Measurements from ENCODE around the gene ACTL6A.

GRCh38 chr3:179526482-179526881 is 36.2 kb upstream of the ACTL6A start:
- TF ChIP-seq TEAD4 (IDR thresholded peaks at IDR 0.05): no peak
- TF ChIP-seq TCF12 (IDR thresholded peaks at IDR 0.05; ENCODE audit: low read depth): no peak
- TF ChIP-seq RAD21 (IDR thresholded peaks at IDR 0.05; ENCODE audit: low read depth): no peak
- TF ChIP-seq YY1 (IDR thresholded peaks at IDR 0.05; ENCODE audit: low read depth): no peak
- no peak for TF ChIP-seq NFIC (IDR thresholded peaks at IDR 0.05)
- TF ChIP-seq EP300 (IDR thresholded peaks at IDR 0.05; ENCODE audit: borderline replicate concordance): no peak
- no peak for TF ChIP-seq CREB1 (IDR thresholded peaks at IDR 0.05; ENCODE audit: low read depth)
- no peak for TF ChIP-seq FOXM1 (IDR thresholded peaks at IDR 0.05; ENCODE audit: borderline replicate concordance, low read depth)
- TF ChIP-seq MAX (IDR thresholded peaks at IDR 0.05): no peak
- no peak for TF ChIP-seq TAF1 (IDR thresholded peaks at IDR 0.05; ENCODE audit: low read depth)
- TF ChIP-seq CEBPB (IDR thresholded peaks at IDR 0.05): no peak

All from Ishikawa (cell line).